ENCODE measurements around the gene ZCWPW1. TPM values are rescaled to one million over a fixed set of nuclear protein-coding genes. Genes with fewer than 3 reads are reported as not detected.

The ZCWPW1 gene
- total RNA-seq, 1 experiment from 2014 or later: 4.1 TPM

DNA sequence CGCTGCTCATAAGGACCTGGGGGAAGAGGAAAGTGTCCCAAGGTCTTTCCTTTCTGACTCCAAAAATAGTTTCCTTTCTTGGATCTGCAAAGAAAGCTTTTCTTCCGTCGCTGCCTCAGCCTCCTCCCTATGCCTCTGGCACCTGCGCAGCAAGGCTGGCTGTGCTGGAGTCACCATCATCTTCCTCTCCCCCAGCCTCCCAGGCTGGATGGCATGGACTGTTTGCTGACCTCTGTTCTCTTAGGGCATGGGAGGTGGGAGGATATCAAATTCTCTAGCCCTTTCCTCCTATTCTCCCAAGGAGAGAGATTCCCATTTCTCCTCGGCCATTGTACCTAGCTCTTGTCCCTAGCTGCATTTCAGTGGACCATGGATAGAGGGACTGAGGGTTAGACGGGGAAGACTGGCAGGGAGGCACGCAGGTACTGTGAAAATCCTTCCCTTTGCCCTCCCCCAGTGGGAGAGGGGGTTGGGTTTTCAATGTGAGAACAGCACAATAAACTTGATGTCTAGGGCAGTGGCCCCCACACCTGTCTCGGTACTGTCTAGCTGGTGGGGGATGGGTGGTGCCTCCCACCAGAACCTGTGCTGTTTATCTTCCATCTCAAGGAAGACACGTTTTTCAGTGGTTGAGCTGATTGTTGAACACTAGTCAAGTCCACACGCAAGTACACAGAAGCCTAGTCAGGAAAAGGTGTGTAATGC, 5.2 kb upstream of the ZCWPW1 start:
- H3K4me3 Mint-ChIP-seq (ENCODE audit: low read depth, unreplicated experiment): peak overlapping the region; percentile 5
- no peak overlapping the region for H3K27ac Mint-ChIP-seq (ENCODE audit: unreplicated experiment)
- BruUV-seq (replicated peaks): no TSS peak
- no peaks in the 10 kb centered on the region for H3K9me3 Mint-ChIP-seq (ENCODE audit: low read depth, unreplicated experiment)
- peaks cover 70% of the 10 kb centered on the region for H3K36me3 Mint-ChIP-seq (ENCODE audit: insufficient read depth, unreplicated experiment)
- peaks cover 10% of the 10 kb centered on the region for H3K4me1 Mint-ChIP-seq (ENCODE audit: low read depth, unreplicated experiment)
- intact Hi-C loops (cut with micrococcal nuclease; ENCODE audit: unreplicated experiment): no loop called here
- CTCF ChIA-PET: no interaction called here
- DNase-seq: no peak
- peaks cover 11% of the 10 kb centered on the region for H3K27me3 Mint-ChIP-seq (ENCODE audit: unreplicated experiment)
- TF ChIP-seq, protein P1, sequence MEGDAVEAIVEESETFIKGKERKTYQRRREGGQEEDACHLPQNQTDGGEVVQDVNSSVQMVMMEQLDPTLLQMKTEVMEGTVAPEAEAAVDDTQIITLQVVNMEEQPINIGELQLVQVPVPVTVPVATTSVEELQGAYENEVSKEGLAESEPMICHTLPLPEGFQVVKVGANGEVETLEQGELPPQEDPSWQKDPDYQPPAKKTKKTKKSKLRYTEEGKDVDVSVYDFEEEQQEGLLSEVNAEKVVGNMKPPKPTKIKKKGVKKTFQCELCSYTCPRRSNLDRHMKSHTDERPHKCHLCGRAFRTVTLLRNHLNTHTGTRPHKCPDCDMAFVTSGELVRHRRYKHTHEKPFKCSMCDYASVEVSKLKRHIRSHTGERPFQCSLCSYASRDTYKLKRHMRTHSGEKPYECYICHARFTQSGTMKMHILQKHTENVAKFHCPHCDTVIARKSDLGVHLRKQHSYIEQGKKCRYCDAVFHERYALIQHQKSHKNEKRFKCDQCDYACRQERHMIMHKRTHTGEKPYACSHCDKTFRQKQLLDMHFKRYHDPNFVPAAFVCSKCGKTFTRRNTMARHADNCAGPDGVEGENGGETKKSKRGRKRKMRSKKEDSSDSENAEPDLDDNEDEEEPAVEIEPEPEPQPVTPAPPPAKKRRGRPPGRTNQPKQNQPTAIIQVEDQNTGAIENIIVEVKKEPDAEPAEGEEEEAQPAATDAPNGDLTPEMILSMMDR (IDR thresholded peaks at IDR 0.05; ENCODE audit: unreplicated experiment): no peak

DNA sequence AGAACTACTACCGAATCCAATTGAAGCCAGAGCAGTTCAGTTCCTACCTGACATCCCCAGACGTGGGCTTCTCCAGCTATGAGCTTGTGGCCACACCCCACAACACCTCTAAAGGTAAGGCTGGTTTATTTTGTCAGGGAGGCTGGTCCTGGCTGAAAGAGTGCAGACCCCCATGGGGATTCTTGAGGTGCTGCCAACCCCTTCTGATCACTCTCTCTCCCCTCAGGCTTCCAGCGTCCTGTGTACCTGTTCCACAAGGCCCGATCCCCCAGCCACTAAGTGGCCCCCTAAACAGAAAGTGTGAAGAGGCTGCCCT, 4.7 kb upstream of the ZCWPW1 start:
- DNase-seq: no peak
- H3K9me3 Mint-ChIP-seq (ENCODE audit: low read depth, unreplicated experiment): no peaks in the 10 kb centered on the region
- peaks cover 12% of the 10 kb centered on the region for H3K27me3 Mint-ChIP-seq (ENCODE audit: unreplicated experiment)
- TF ChIP-seq, protein P1 (IDR thresholded peaks at IDR 0.05; ENCODE audit: unreplicated experiment): no peak
- no peak overlapping the region for H3K4me3 Mint-ChIP-seq (ENCODE audit: low read depth, unreplicated experiment)
- BruUV-seq (replicated peaks): no TSS peak
- peaks cover 10% of the 10 kb centered on the region for H3K4me1 Mint-ChIP-seq (ENCODE audit: low read depth, unreplicated experiment)
- CTCF ChIA-PET: no interaction called here
- peaks cover 75% of the 10 kb centered on the region for H3K36me3 Mint-ChIP-seq (ENCODE audit: insufficient read depth, unreplicated experiment)
- no peak overlapping the region for H3K27ac Mint-ChIP-seq (ENCODE audit: unreplicated experiment)
- intact Hi-C loops (cut with micrococcal nuclease; ENCODE audit: unreplicated experiment): no loop called here

DNA sequence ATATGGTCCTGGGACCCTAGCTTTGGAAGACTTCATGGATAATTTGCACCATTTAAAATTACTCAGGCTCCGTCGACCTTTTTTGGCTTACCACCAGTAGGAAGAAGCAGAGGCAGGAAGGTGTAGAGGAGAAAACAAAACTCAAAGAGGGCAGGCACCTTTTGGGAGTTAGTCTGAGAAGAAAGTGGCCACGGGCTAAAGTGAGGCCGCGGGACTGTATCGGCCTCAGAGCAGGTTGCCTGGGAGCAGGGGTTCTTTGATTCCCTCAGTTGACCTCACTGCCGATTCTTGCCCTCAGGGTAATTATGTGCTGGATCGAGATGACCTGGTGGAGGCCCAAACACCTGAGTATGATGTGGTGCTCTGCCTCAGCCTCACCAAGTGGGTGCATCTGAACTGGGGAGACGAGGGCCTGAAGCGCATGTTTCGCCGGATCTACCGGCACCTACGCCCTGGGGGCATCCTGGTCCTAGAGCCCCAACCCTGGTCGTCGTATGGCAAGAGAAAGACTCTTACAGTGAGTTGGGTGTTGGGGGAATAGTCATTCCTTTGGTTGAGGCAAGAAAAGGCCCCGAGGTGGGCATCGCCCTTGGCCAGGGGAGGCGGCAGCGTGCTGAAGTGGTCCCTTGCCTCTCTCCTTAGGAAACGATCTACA, 4.2 kb upstream of the ZCWPW1 start:
- DNase-seq: no peak
- Mint-ChIP-seq H3K27me3 (ENCODE audit: unreplicated experiment) (peaks cover 12% of the 10 kb centered on the region), H3K36me3 (ENCODE audit: insufficient read depth, unreplicated experiment) (peaks cover 78% of the 10 kb centered on the region), H3K27ac (ENCODE audit: unreplicated experiment) (no peak overlapping the region), H3K4me3 (ENCODE audit: low read depth, unreplicated experiment) (no peak overlapping the region), H3K9me3 (ENCODE audit: low read depth, unreplicated experiment) (no peaks in the 10 kb centered on the region), H3K4me1 (ENCODE audit: low read depth, unreplicated experiment) (peaks cover 10% of the 10 kb centered on the region)
- TF ChIP-seq, protein P1 (IDR thresholded peaks at IDR 0.05; ENCODE audit: unreplicated experiment): no peak
- CTCF ChIA-PET: no interaction called here
- intact Hi-C loops (cut with micrococcal nuclease; ENCODE audit: unreplicated experiment): no loop called here
- no TSS peak for BruUV-seq (replicated peaks)

DNA sequence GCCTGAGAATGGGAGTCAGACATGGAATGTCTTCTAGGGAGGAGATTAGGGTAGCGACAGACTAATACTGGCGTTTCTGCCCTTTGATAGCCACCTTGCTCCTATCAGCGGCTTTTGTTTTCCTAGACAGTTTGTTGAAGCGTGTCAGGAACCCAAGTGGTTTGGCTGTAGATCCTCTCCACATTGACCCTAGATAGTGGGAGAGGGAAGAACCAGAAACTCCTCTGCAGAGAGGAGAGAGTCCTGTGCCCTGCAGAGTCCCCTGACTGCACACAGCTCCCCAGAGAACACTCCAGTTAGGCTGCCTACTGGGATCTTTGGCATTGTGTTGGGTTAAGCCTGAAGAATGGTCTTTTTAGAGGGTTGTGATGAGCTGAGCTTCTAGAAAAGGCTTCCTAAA, 3.5 kb upstream of the ZCWPW1 start:
- H3K4me1 Mint-ChIP-seq (ENCODE audit: low read depth, unreplicated experiment): peaks cover 10% of the 10 kb centered on the region
- DNase-seq: no peak
- no TSS peak for BruUV-seq (replicated peaks)
- intact Hi-C loops (cut with micrococcal nuclease; ENCODE audit: unreplicated experiment): no loop called here
- H3K36me3 Mint-ChIP-seq (ENCODE audit: insufficient read depth, unreplicated experiment): peaks cover 78% of the 10 kb centered on the region
- peaks cover 12% of the 10 kb centered on the region for H3K27me3 Mint-ChIP-seq (ENCODE audit: unreplicated experiment)
- CTCF ChIA-PET: no interaction called here
- no peaks in the 10 kb centered on the region for H3K9me3 Mint-ChIP-seq (ENCODE audit: low read depth, unreplicated experiment)
- H3K27ac Mint-ChIP-seq (ENCODE audit: unreplicated experiment): no peak overlapping the region
- TF ChIP-seq, protein P1 (IDR thresholded peaks at IDR 0.05; ENCODE audit: unreplicated experiment): no peak
- H3K4me3 Mint-ChIP-seq (ENCODE audit: low read depth, unreplicated experiment): no peak overlapping the region
